Progenitor cell of endocrine pancreas (in vitro differentiated cells): ENCODE data around the gene BRSK1. TPM values are rescaled to one million over a fixed set of nuclear protein-coding genes. Genes with fewer than 3 reads are reported as not detected.

Source experiments
- DNase-seq: peaks from one replicate; pipeline ENCODE4 v3.0.0; 2021; ENCODE audit warnings: low spot score; ENCODE audit not compliant: unreplicated experiment
- H3K27ac Mint-ChIP-seq: 2 replicates; pipeline ENCODE4 v1.8.0; 2021; ENCODE audit warnings: mild to moderate bottlenecking, moderate library complexity, mixed read lengths
- H3K27me3 Mint-ChIP-seq: 2 replicates; pipeline ENCODE4 v1.8.0; 2021; ENCODE audit warnings: mixed read lengths
- H3K36me3 Mint-ChIP-seq: 2 replicates; pipeline ENCODE4 v1.8.0; 2022; ENCODE audit warnings: mixed read lengths; ENCODE audit not compliant: insufficient read depth
- H3K4me1 Mint-ChIP-seq: 2 replicates; pipeline ENCODE4 v1.8.0; 2021; ENCODE audit warnings: low read depth, mixed read lengths
- H3K4me3 Mint-ChIP-seq: 2 replicates; pipeline ENCODE4 v1.8.0; 2021; ENCODE audit warnings: low read depth, mild to moderate bottlenecking, moderate library complexity, mixed read lengths
- H3K9me3 Mint-ChIP-seq: 2 replicates; pipeline ENCODE4 v1.8.0; 2021; ENCODE audit warnings: low read depth, mixed read lengths
- microRNA-seq: library from miRNA; unstranded; fragments of <30 nt; microRNA quantifications from one replicate; pipeline ENCODE4 v1.1.0, GENCODE V29; 2020; ENCODE audit warnings: borderline number of aligned reads; ENCODE audit not compliant: unreplicated experiment
- total RNA-seq: library from RNA; stranded (reverse); gene quantifications from 2 replicates; pipeline ENCODE4 v1.2.1, GENCODE V29; 2021
- TF ChIP-seq, protein P1 (sequence below): fragments of 200-600 bp; sonication (generic); IDR thresholded peaks from one replicate; pipeline ENCODE4 v1.5.0; 2021; ENCODE audit warnings: antibody characterized with exemption, mild to moderate bottlenecking; ENCODE audit not compliant: unreplicated experiment

The BRSK1 gene
- total RNA-seq, 1 donor from 2014 or later, result 68.7 TPM

DNA sequence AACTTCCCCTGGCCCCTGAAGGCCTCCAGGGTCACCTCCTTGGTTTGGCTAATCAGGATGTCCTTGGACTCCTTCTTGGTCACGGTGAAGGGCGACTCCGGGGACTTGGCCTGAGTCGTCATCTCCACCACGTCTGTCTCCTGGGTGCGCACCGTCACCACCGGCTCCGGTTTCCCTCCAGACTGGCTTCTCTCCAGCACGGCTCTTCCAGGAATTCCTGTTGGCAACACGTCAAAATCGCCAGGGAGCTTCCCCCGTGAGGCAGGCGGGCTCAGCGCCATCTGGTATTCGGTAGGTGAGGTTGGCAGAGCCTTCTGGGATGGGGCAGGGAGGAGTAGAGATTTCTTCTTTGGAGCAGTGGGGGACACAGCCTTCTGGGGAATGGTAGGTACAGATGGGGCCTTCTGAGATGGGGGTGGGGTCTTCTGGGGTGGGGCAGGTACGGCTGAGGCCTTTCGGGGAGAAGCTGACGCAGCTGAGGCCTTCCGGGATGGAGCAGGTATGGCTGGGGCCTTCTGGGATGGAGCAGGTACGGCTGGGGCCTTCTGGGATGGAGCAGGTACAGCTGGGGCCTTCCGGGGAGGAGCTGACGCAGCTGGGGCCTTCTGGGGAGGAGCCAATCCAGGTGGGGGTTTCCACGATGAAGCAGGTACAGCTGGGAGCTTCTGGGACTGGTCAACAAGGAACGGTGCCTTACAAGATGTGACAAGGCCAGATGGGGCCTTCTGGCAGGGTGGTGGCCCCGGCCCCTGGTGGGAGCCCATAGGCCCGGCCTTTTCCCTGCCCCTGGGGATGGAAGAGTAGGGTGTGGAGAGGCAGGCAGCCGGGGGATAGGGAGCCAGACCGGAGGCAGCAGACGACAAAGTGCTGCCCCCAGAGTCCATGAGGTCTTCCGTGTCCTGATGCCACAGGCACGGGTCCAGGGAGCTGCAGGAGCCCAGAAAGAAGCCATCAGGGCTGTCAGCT lies 75.4 kb downstream of the BRSK1 start:
- Mint-ChIP-seq H3K27ac (no peak overlapping the region), H3K9me3 (no peaks in the 10 kb centered on the region), H3K36me3 (no peaks in the 10 kb centered on the region), H3K27me3 (peaks cover 49% of the 10 kb centered on the region), H3K4me3 (no peak overlapping the region), H3K4me1 (no peaks in the 10 kb centered on the region)
- TF ChIP-seq, protein P1, sequence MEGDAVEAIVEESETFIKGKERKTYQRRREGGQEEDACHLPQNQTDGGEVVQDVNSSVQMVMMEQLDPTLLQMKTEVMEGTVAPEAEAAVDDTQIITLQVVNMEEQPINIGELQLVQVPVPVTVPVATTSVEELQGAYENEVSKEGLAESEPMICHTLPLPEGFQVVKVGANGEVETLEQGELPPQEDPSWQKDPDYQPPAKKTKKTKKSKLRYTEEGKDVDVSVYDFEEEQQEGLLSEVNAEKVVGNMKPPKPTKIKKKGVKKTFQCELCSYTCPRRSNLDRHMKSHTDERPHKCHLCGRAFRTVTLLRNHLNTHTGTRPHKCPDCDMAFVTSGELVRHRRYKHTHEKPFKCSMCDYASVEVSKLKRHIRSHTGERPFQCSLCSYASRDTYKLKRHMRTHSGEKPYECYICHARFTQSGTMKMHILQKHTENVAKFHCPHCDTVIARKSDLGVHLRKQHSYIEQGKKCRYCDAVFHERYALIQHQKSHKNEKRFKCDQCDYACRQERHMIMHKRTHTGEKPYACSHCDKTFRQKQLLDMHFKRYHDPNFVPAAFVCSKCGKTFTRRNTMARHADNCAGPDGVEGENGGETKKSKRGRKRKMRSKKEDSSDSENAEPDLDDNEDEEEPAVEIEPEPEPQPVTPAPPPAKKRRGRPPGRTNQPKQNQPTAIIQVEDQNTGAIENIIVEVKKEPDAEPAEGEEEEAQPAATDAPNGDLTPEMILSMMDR, result no peak
- DNase-seq, result no peak

DNA sequence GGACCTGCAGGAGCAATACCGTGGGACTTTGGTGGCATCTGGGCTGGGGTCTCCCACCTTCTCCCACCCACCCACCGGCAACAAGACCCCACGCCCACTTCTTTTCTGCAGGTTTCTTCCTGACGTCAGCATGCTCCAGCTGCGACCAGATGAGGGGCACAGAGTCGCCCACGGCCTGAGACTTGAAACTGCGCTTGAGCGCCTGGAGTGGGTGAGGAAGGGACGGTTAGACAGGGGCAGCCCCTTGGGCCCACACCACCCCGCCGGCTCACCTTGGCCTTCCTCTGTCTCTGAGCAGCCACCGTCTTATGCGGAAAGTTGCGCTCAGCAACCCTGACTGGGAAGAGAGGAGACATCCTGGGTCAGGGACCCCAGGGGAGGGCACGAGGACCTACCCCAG lies 77.1 kb downstream of the BRSK1 start:
- TF ChIP-seq, protein P1, result no peak
- Mint-ChIP-seq H3K4me1 (no peaks in the 10 kb centered on the region), H3K36me3 (no peaks in the 10 kb centered on the region), H3K4me3 (no peak overlapping the region), H3K27ac (no peak overlapping the region), H3K9me3 (no peaks in the 10 kb centered on the region), H3K27me3 (peaks cover 43% of the 10 kb centered on the region)
- no peak for DNase-seq

Small RNA genes within 50 kb of the gene (microRNA-seq; reads per million reads assigned to microRNA genes)
- gene MIR6802 (not detected), gene MIR6803 (3.0 reads per million)

Other genes with a start within 250 kb of the BRSK1 start
- 0.18 and 0.34 TPM in 2 replicates for gene GP6, start 245.7 kb upstream of the BRSK1 start, total RNA-seq
- 11.8 and 12.0 TPM in 2 replicates for gene RDH13, start 220.8 kb upstream of the BRSK1 start, total RNA-seq
- 14.4 and 21.5 TPM in 2 replicates for gene EPS8L1, start 208.1 kb upstream of the BRSK1 start, total RNA-seq
- 110 and 118 TPM in 2 replicates for gene PPP1R12C, start 166.4 kb upstream of the BRSK1 start, total RNA-seq
- gene TNNT1, start 134.8 kb upstream of the BRSK1 start, total RNA-seq, result 4.6 and 5.5 TPM in 2 replicates
- 5.5 and 6.0 TPM in 2 replicates for gene TNNI3, start 126.3 kb upstream of the BRSK1 start, total RNA-seq
- 14.9 and 18.4 TPM in 2 replicates for gene DNAAF3, start 117.4 kb upstream of the BRSK1 start, total RNA-seq
- 4.3 and 4.8 TPM in 2 replicates for gene SYT5, start 103.7 kb upstream of the BRSK1 start, total RNA-seq
- 0.43 and 1.6 TPM in 2 replicates for gene PTPRH, start 74.5 kb upstream of the BRSK1 start, total RNA-seq
- gene TMEM86B, start 55.2 kb upstream of the BRSK1 start, total RNA-seq, result 10.0 and 12.0 TPM in 2 replicates
- gene PPP6R1, start 25.0 kb upstream of the BRSK1 start, total RNA-seq, result 70.9 and 72.3 TPM in 2 replicates
- 46.1 and 46.9 TPM in 2 replicates for gene HSPBP1, start 3.9 kb upstream of the BRSK1 start, total RNA-seq
- gene TMEM150B, start 41.3 kb downstream of the BRSK1 start, total RNA-seq, result not detected in 2 replicates
- 68.4 and 68.6 TPM in 2 replicates for gene KMT5C, start 55.9 kb downstream of the BRSK1 start, total RNA-seq
- gene COX6B2, start 70.7 kb downstream of the BRSK1 start, total RNA-seq, result not detected in 2 replicates
- gene GARIN5B, start 79.3 kb downstream of the BRSK1 start, total RNA-seq, result 0.09 TPM in 1 of 2 replicates, not detected in the other
- gene IL11, start 86.5 kb downstream of the BRSK1 start, total RNA-seq, result 2.2 and 2.8 TPM in 2 replicates
- 2.3 and 4.3 TPM in 2 replicates for gene TMEM190, start 92.8 kb downstream of the BRSK1 start, total RNA-seq
- gene TMEM238, start 100.3 kb downstream of the BRSK1 start, total RNA-seq, result 5.0 and 5.6 TPM in 2 replicates
- gene RPL28, start 101.9 kb downstream of the BRSK1 start, total RNA-seq, result 1,450 and 1,547 TPM in 2 replicates
- gene UBE2S, start 123.8 kb downstream of the BRSK1 start, total RNA-seq, result 69.9 and 77.2 TPM in 2 replicates
- gene SHISA7, start 159.3 kb downstream of the BRSK1 start, total RNA-seq, result 0.10 TPM in 1 of 2 replicates, not detected in the other
- 36.3 and 36.6 TPM in 2 replicates for gene ISOC2, start 177.6 kb downstream of the BRSK1 start, total RNA-seq
- gene C19orf85, start 180.8 kb downstream of the BRSK1 start, total RNA-seq, result not detected in 2 replicates
- gene ZNF628, start 192.6 kb downstream of the BRSK1 start, total RNA-seq, result 12.9 and 16.8 TPM in 2 replicates
- gene NAT14, start 201.2 kb downstream of the BRSK1 start, total RNA-seq, result 62.6 and 69.7 TPM in 2 replicates
- gene SSC5D, start 204.4 kb downstream of the BRSK1 start, total RNA-seq, result 1.1 and 1.6 TPM in 2 replicates